Neural progenitor cell (in vitro differentiated cells): ENCODE results near the gene IQSEC1. TPM values are rescaled to one million over a fixed set of nuclear protein-coding genes. Genes with fewer than 3 reads are reported as not detected.

ENCODE experiments used
- DNase-seq: peaks from one replicate; pipeline ENCODE4 v3.0.0-alpha.2; 2016; ENCODE audit warnings: low spot score
- H2AFZ ChIP-seq: fragments of 200-600 bp; sonication (generic); replicated peaks from 2 replicates; pipeline ENCODE4 v1.6.1; 2016; ENCODE audit warnings: antibody characterized with exemption
- H3F3A ChIP-seq: fragments of 200-600 bp; sonication (generic); 2 replicates; pipeline ENCODE4 v1.6.1; 2016; ENCODE audit warnings: antibody characterized with exemption, low read depth
- H3K27ac ChIP-seq: fragments of 200-600 bp; sonication (generic); 2 replicates; pipeline ENCODE4 v1.5.1; 2016; ENCODE audit warnings: mild to moderate bottlenecking
- H3K27me3 ChIP-seq: fragments of 200-600 bp; sonication (generic); 2 replicates; pipeline ENCODE4 v1.6.1; 2016; ENCODE audit warnings: mild to moderate bottlenecking, moderate library complexity
- H3K36me3 ChIP-seq: fragments of 200-600 bp; sonication (generic); 2 replicates; pipeline ENCODE4 v1.5.1; 2016
- H3K4me1 ChIP-seq: fragments of 200-600 bp; sonication (generic); 2 replicates; pipeline ENCODE4 v1.6.1; 2016; ENCODE audit warnings: mixed run types
- H3K4me2 ChIP-seq: fragments of 200-600 bp; sonication (generic); 2 replicates; pipeline ENCODE4 v1.6.1; 2016
- H3K4me3 ChIP-seq: fragments of 200-600 bp; sonication (generic); 2 replicates; pipeline ENCODE4 v1.5.1; 2016
- H3K79me2 ChIP-seq: fragments of 200-600 bp; sonication (generic); 2 replicates; pipeline ENCODE4 v1.6.1; 2016; ENCODE audit warnings: low read depth
- H3K9ac ChIP-seq: fragments of 200-600 bp; sonication (generic); 2 replicates; pipeline ENCODE4 v1.6.1; 2016
- H3K9me3 ChIP-seq: fragments of 200-600 bp; sonication (generic); 2 replicates; pipeline ENCODE4 v1.5.1; 2016; ENCODE audit warnings: low read depth
- H4K20me1 ChIP-seq: fragments of 200-600 bp; sonication (generic); 2 replicates; pipeline ENCODE4 v1.6.1; 2016; ENCODE audit warnings: low read depth
- H3K27ac Mint-ChIP-seq: 3 replicates; pipeline ENCODE4 v1.8.0; 2021; ENCODE audit warnings: mixed read lengths
- H3K27me3 Mint-ChIP-seq: 2 replicates; pipeline ENCODE4 v1.8.0; 2022; ENCODE audit warnings: low read depth, mild to moderate bottlenecking, inconsistent platforms, moderate library complexity, mixed read lengths; ENCODE audit not compliant: insufficient read depth
- H3K36me3 Mint-ChIP-seq: 3 replicates; pipeline ENCODE4 v1.8.0; 2021; ENCODE audit warnings: mixed read lengths
- H3K4me1 Mint-ChIP-seq: 3 replicates; pipeline ENCODE4 v1.8.0; 2021; ENCODE audit warnings: mixed read lengths
- H3K4me3 Mint-ChIP-seq: 3 replicates; pipeline ENCODE4 v1.8.0; 2021; ENCODE audit warnings: mild to moderate bottlenecking, moderate library complexity, mixed read lengths
- H3K9me3 Mint-ChIP-seq: 3 replicates; pipeline ENCODE4 v1.8.0; 2020; ENCODE audit warnings: mixed read lengths
- EZH2 ChIP-seq: fragments of 200-600 bp; sonication (generic); IDR thresholded peaks from 2 replicates; pipeline ENCODE4 v1.6.1; 2017; ENCODE audit warnings: antibody characterized with exemption, mild to moderate bottlenecking, moderate library complexity
- EZH2phosphoT487 ChIP-seq: fragments of 200-600 bp; sonication (generic); IDR thresholded peaks from 2 replicates; pipeline ENCODE4 v1.6.1; 2017; ENCODE audit warnings: antibody characterized with exemption
- total RNA-seq: library from RNA; depleted of rRNA; stranded (reverse); fragments of >200 nt; gene quantifications from 2 replicates; pipeline ENCODE4 v1.2.3, GENCODE V29; 2015; ENCODE audit warnings: low replicate concordance
- TF ChIP-seq, protein P1 (sequence below): fragments of 200-600 bp; sonication (generic); IDR thresholded peaks from 2 replicates; pipeline ENCODE4 v1.5.1; 2017; ENCODE audit warnings: antibody characterized with exemption, mild to moderate bottlenecking

The IQSEC1 gene
- total RNA-seq, 1 donor from 2014 or later = 8.9 TPM

DNA sequence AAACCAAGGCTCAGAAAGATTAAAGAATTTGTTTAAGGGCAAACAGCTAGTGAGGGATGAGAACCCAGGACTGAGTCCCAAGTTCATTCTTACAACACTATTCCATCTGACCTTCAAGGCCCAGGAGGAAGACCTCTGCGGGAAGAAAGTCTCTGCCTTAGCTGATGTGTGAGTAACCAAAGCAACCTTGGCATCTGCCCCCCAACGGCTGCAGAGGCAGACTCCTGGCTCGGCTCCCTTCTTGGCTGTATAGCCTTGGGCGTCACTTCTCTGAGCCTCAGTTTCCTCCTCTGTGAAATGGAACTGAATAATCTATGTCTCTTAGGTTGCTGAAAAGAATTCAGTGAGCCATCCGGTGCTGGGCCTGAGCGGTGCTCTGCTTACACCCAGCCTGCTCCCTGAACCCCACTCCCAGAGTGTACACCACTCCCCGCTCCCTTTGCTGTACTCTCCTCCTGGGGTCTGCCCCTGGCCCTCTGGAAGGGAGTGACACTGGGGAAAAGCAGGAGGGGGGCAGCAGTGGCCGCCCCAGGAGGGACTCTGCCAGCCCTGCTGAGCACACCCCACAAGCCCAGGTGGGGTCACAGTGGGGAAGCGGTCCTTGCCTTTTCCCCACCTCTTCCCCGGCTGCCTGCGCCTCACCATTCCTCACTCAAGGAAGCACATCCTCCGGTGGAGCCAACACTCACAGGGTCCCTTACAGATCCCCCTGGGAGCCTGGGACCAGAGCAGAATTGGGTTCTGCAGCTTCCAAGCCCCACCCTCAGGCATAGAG, 97.3 kb downstream of the IQSEC1 start:
- no peaks in the 10 kb centered on the region for H3K36me3 ChIP-seq
- H3K4me3 ChIP-seq = no peak overlapping the region
- H3K27me3 Mint-ChIP-seq = peaks cover 2% of the 10 kb centered on the region
- peaks cover 23% of the 10 kb centered on the region for H3K4me1 Mint-ChIP-seq
- no peaks in the 10 kb centered on the region for H3K9me3 Mint-ChIP-seq
- no peak overlapping the region for H3K9ac ChIP-seq
- H3K79me2 ChIP-seq = no peaks in the 10 kb centered on the region
- H3K27ac Mint-ChIP-seq = no peak overlapping the region
- no peaks in the 10 kb centered on the region for H3K4me1 ChIP-seq
- H3K36me3 Mint-ChIP-seq = no peaks in the 10 kb centered on the region
- no peaks in the 10 kb centered on the region for H3K27me3 ChIP-seq
- H4K20me1 ChIP-seq = peaks cover 18% of the 10 kb centered on the region
- H2AFZ ChIP-seq = no peak overlapping the region
- DNase-seq = no peak
- no peak overlapping the region for H3K27ac ChIP-seq
- TF ChIP-seq, protein P1, sequence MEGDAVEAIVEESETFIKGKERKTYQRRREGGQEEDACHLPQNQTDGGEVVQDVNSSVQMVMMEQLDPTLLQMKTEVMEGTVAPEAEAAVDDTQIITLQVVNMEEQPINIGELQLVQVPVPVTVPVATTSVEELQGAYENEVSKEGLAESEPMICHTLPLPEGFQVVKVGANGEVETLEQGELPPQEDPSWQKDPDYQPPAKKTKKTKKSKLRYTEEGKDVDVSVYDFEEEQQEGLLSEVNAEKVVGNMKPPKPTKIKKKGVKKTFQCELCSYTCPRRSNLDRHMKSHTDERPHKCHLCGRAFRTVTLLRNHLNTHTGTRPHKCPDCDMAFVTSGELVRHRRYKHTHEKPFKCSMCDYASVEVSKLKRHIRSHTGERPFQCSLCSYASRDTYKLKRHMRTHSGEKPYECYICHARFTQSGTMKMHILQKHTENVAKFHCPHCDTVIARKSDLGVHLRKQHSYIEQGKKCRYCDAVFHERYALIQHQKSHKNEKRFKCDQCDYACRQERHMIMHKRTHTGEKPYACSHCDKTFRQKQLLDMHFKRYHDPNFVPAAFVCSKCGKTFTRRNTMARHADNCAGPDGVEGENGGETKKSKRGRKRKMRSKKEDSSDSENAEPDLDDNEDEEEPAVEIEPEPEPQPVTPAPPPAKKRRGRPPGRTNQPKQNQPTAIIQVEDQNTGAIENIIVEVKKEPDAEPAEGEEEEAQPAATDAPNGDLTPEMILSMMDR = no peak
- TF ChIP-seq EZH2 (no peak), EZH2phosphoT487 (no peak)
- no peaks in the 10 kb centered on the region for H3K9me3 ChIP-seq
- peaks cover 3% of the 10 kb centered on the region for H3F3A ChIP-seq
- no peak overlapping the region for H3K4me3 Mint-ChIP-seq
- no peak overlapping the region for H3K4me2 ChIP-seq

DNA sequence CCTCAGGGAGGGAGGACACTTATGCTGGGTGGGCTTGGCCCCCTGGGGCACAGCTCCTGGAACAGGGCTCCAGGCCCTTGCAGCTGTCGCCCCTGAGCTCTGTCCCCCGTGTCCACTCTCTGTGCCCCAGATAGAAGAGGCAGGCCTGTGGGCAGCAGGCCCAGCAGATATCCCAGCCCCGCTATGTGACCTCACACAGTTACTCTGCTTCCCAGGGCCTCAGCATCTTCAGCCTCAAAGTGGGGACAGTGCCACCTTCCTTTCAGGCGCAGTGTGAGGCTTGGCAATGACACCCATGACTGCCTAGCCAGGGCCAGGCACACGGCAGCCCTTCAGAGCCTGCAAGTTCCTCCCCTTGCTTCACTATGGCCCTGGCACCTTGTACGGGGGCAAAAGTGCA, 98.4 kb downstream of the IQSEC1 start:
- H3K27me3 Mint-ChIP-seq = peaks cover 2% of the 10 kb centered on the region
- no peak for DNase-seq
- H3K4me1 Mint-ChIP-seq = peaks cover 32% of the 10 kb centered on the region
- no peak overlapping the region for H3K4me2 ChIP-seq
- H3K9me3 ChIP-seq = no peaks in the 10 kb centered on the region
- H3K79me2 ChIP-seq = no peaks in the 10 kb centered on the region
- H3K27ac Mint-ChIP-seq = no peak overlapping the region
- no peaks in the 10 kb centered on the region for H3K9me3 Mint-ChIP-seq
- no peak overlapping the region for H3K4me3 Mint-ChIP-seq
- H3F3A ChIP-seq = peaks cover 6% of the 10 kb centered on the region
- H3K4me1 ChIP-seq = peaks cover 3% of the 10 kb centered on the region
- no peak overlapping the region for H3K4me3 ChIP-seq
- H3K36me3 ChIP-seq = no peaks in the 10 kb centered on the region
- TF ChIP-seq EZH2 (no peak), EZH2phosphoT487 (no peak)
- TF ChIP-seq, protein P1 = no peak
- H4K20me1 ChIP-seq = peaks cover 18% of the 10 kb centered on the region
- no peak overlapping the region for H2AFZ ChIP-seq
- no peak overlapping the region for H3K27ac ChIP-seq
- H3K36me3 Mint-ChIP-seq = no peaks in the 10 kb centered on the region
- no peak overlapping the region for H3K9ac ChIP-seq
- H3K27me3 ChIP-seq = no peaks in the 10 kb centered on the region

DNA sequence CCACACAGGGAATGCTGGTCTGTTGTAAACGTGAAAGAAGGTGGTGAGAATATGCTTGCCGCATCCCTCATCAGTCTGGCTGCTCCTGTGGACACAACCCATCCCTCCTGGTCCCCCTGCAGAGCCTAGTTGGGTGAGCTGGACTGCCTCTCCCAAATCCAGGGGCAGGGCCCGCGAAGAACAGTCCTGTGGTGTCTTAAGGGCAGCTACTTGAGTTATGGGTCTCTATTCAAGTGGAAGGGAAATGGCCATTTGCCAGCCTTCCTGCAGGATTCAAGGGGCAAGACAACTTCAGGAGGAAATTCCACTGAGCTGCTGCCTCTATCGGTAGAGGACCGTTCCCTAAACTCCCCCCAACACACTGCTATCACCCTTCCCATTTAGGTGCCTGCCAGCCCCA, 98.9 kb downstream of the IQSEC1 start:
- Histone ChIP-seq H2AFZ (no peak overlapping the region), H3K36me3 (no peaks in the 10 kb centered on the region), H3K9ac (no peak overlapping the region), H3K27me3 (no peaks in the 10 kb centered on the region), H3F3A (peaks cover 11% of the 10 kb centered on the region), H3K4me3 (no peak overlapping the region), H4K20me1 (peaks cover 18% of the 10 kb centered on the region), H3K27ac (no peak overlapping the region), H3K4me1 (peaks cover 8% of the 10 kb centered on the region), H3K4me2 (no peak overlapping the region), H3K9me3 (no peaks in the 10 kb centered on the region), H3K79me2 (no peaks in the 10 kb centered on the region)
- DNase-seq = no peak
- TF ChIP-seq, protein P1 = no peak
- TF ChIP-seq EZH2phosphoT487 (no peak), EZH2 (no peak)
- peaks cover 4% of the 10 kb centered on the region for H3K27me3 Mint-ChIP-seq
- H3K4me1 Mint-ChIP-seq = peaks cover 36% of the 10 kb centered on the region
- no peaks in the 10 kb centered on the region for H3K36me3 Mint-ChIP-seq
- no peak overlapping the region for H3K27ac Mint-ChIP-seq
- no peaks in the 10 kb centered on the region for H3K9me3 Mint-ChIP-seq
- H3K4me3 Mint-ChIP-seq = no peak overlapping the region
